GM19035 (cell line): ENCODE data around the gene PRCC.
"Not testable (repeated sequence)": the region's sequence is repeated elsewhere in the genome, so short reads cannot be mapped to it uniquely, and the experiment has no call there.

Experiments used
- ATAC-seq: cut with Tn5 transposase; IDR thresholded peaks from one replicate; pipeline ENCODE4 v1.9.1; 2021; ENCODE audit not compliant: unreplicated experiment

The PRCC gene

GRCh38 chr1:156744786-156745419 is 22.4 kb upstream of the PRCC start:
- no peak for ATAC-seq

GRCh38 chr1:156745881-156746280 is 21.5 kb upstream of the PRCC start:
- ATAC-seq: no peak

- no peak for ATAC-seq
Measured at GRCh38 chr1:156746406-156746727, 21.0 kb upstream of the PRCC start.

- ATAC-seq: no peak
Measured at GRCh38 chr1:156746728-156747631, 20.4 kb upstream of the PRCC start.

GRCh38 chr1:156747742-156748669 is 19.3 kb upstream of the PRCC start:
- no peak for ATAC-seq

GRCh38 chr1:156748670-156749418 is 18.5 kb upstream of the PRCC start:
- ATAC-seq: no peak

GRCh38 chr1:156749419-156750118 is 17.8 kb upstream of the PRCC start:
- ATAC-seq: no peak

- ATAC-seq: no peak
Measured at GRCh38 chr1:156750191-156750672, 17.1 kb upstream of the PRCC start.

- ATAC-seq: peak; percentile 12
Measured at GRCh38 chr1:156750711-156751450, 16.5 kb upstream of the PRCC start.

GRCh38 chr1:156751451-156751756 is 15.9 kb upstream of the PRCC start, which contains the start of gene HDGF:
TSS of gene HDGF (minus strand) at chr1:156751675. CDS start at chr1:156751429, 246 bp downstream.
- no peak for ATAC-seq

GRCh38 chr1:156751757-156752481 is 15.4 kb upstream of the PRCC start:
- ATAC-seq: peak; percentile 70

GRCh38 chr1:156752843-156753482 is 14.4 kb upstream of the PRCC start:
- no peak for ATAC-seq

- ATAC-seq: no peak
Measured at GRCh38 chr1:156754219-156754618, 13.1 kb upstream of the PRCC start.

- no peak for ATAC-seq
Measured at GRCh38 chr1:156755527-156755950, 11.8 kb upstream of the PRCC start.

GRCh38 chr1:156756355-156756754 is 11.0 kb upstream of the PRCC start:
- no peak for ATAC-seq

- ATAC-seq: not testable (repeated sequence)
Measured at GRCh38 chr1:156757572-156758253, 9.6 kb upstream of the PRCC start.

GRCh38 chr1:156760092-156760795 is 7.1 kb upstream of the PRCC start:
- ATAC-seq: no peak
